ENCODE data around the gene SH3PXD2A.

- TF ChIP-seq, protein P1, sequence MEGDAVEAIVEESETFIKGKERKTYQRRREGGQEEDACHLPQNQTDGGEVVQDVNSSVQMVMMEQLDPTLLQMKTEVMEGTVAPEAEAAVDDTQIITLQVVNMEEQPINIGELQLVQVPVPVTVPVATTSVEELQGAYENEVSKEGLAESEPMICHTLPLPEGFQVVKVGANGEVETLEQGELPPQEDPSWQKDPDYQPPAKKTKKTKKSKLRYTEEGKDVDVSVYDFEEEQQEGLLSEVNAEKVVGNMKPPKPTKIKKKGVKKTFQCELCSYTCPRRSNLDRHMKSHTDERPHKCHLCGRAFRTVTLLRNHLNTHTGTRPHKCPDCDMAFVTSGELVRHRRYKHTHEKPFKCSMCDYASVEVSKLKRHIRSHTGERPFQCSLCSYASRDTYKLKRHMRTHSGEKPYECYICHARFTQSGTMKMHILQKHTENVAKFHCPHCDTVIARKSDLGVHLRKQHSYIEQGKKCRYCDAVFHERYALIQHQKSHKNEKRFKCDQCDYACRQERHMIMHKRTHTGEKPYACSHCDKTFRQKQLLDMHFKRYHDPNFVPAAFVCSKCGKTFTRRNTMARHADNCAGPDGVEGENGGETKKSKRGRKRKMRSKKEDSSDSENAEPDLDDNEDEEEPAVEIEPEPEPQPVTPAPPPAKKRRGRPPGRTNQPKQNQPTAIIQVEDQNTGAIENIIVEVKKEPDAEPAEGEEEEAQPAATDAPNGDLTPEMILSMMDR (conservative IDR thresholded peaks at IDR 0.05; ENCODE audit: low read depth in 2 of 2) = no peak
- TF ChIP-seq, protein P2, sequence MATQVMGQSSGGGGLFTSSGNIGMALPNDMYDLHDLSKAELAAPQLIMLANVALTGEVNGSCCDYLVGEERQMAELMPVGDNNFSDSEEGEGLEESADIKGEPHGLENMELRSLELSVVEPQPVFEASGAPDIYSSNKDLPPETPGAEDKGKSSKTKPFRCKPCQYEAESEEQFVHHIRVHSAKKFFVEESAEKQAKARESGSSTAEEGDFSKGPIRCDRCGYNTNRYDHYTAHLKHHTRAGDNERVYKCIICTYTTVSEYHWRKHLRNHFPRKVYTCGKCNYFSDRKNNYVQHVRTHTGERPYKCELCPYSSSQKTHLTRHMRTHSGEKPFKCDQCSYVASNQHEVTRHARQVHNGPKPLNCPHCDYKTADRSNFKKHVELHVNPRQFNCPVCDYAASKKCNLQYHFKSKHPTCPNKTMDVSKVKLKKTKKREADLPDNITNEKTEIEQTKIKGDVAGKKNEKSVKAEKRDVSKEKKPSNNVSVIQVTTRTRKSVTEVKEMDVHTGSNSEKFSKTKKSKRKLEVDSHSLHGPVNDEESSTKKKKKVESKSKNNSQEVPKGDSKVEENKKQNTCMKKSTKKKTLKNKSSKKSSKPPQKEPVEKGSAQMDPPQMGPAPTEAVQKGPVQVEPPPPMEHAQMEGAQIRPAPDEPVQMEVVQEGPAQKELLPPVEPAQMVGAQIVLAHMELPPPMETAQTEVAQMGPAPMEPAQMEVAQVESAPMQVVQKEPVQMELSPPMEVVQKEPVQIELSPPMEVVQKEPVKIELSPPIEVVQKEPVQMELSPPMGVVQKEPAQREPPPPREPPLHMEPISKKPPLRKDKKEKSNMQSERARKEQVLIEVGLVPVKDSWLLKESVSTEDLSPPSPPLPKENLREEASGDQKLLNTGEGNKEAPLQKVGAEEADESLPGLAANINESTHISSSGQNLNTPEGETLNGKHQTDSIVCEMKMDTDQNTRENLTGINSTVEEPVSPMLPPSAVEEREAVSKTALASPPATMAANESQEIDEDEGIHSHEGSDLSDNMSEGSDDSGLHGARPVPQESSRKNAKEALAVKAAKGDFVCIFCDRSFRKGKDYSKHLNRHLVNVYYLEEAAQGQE (IDR thresholded peaks at IDR 0.05; ENCODE audit: unreplicated experiment) = no peak
- no peak for TF ChIP-seq EZH2 (IDR thresholded peaks at IDR 0.05; ENCODE audit: low read depth, unreplicated experiment)
- TF ChIP-seq POLR2AphosphoS5 (IDR thresholded peaks at IDR 0.05; ENCODE audit: low read depth) = no peak
- no peak for TF ChIP-seq CREB1 (CRISPR knock-in tag; IDR thresholded peaks at IDR 0.05; ENCODE audit: low read depth)
- TF ChIP-seq EZH2phosphoT487 (IDR thresholded peaks at IDR 0.05; ENCODE audit: unreplicated experiment) = no peak
- no peak for TF ChIP-seq JUNB (IDR thresholded peaks at IDR 0.05; ENCODE audit: unreplicated experiment)
Measured at GRCh38 chr10:103563231-103564115, 291.9 kb downstream of the SH3PXD2A start.
